GM12878 (cell line): ENCODE data around the gene GPR176. TPM values are rescaled to one million over a fixed set of nuclear protein-coding genes. Genes with fewer than 3 reads are reported as not detected.

Source experiments
- ATAC-seq: fragments of 200-7000 bp; cut with Tn5 transposase; 3 replicates; pipeline ENCODE4 v1.9.1; 2020; ENCODE audit warnings: mild to moderate bottlenecking, moderate library complexity
- BruUV-seq: library from RNA; stranded (reverse); fragments of 400-500 nt; replicated peaks from 2 replicates; lab custom pipeline; 2021; lab: Mats Ljungman, UMichigan
- CTCF ChIA-PET: fragments of 300-600 bp; sonication (Branson Sonifier 250); formaldehyde crosslinking; extraction: SDS; loops from one replicate; lab custom pipeline; 2021; ENCODE audit warnings: inconsistent platforms; lab: Yijun Ruan, JAX
- POLR2A ChIA-PET: fragments of 350-600 bp; formaldehyde crosslinking; extraction: SDS; loops from one replicate; lab custom pipeline; 2021; ENCODE audit warnings: inconsistent platforms; lab: Charles Lee
- RAD21 ChIA-PET: fragments of 300-600 bp; sonication (Branson Sonifier 250); formaldehyde crosslinking; loops from one replicate; lab custom pipeline; 2023; ENCODE audit warnings: antibody characterized with exemption; ENCODE audit not compliant: unreplicated experiment; lab: Charles Lee
- SMC1A ChIA-PET: fragments of 300-600 bp; sonication (Branson Sonifier 250); formaldehyde crosslinking; loops from one replicate; lab custom pipeline; 2023; ENCODE audit not compliant: unreplicated experiment, uncharacterized antibody; lab: Charles Lee
- DNase-seq: peaks from one replicate; pipeline ENCODE4 v3.0.0-alpha.2; 2011; ENCODE audit warnings: low read depth, low spot score
- FAIRE-seq: peaks from 3 replicates; lab custom pipeline; 2011; peaks lifted over from hg19 to GRCh38; lab: Jason Lieb, UNC
- H2AFZ ChIP-seq: 2 replicates; pipeline ENCODE4 v1.6.0; 2011; ENCODE audit warnings: low read depth, low read length, control low read depth; ENCODE audit not compliant: control insufficient read depth
- H3K27ac ChIP-seq: 2 replicates; pipeline ENCODE4 v1.5.1; 2011; ENCODE audit warnings: control low read depth; ENCODE audit not compliant: control insufficient read depth, insufficient read depth
- H3K27me3 ChIP-seq, 2 experiments: replicated peaks in 1 of 2; 2 replicates each; pipeline versions ENCODE4 v1.6.0 to v1.6.1; 2011; ENCODE audit warnings: low read length in 1 of 2; ENCODE audit not compliant: control insufficient read depth in 2 of 2, insufficient read depth in 2 of 2
- H3K36me3 ChIP-seq, 2 experiments: 2 replicates each; pipeline ENCODE4 v1.5.1; 2011; ENCODE audit warnings: low read length in 1 of 2; ENCODE audit not compliant: control insufficient read depth in 2 of 2, insufficient read depth in 2 of 2
- H3K4me1 ChIP-seq: 2 replicates; pipeline ENCODE4 v1.6.1; 2011; ENCODE audit warnings: mild to moderate bottlenecking, low read length, moderate library complexity, mixed read lengths; ENCODE audit not compliant: control insufficient read depth, insufficient read depth
- H3K4me2 ChIP-seq: 2 replicates; pipeline ENCODE4 v1.6.0; 2011; ENCODE audit warnings: control low read depth; ENCODE audit not compliant: control insufficient read depth, insufficient read depth
- H3K4me3 ChIP-seq: fragments of 200-600 bp; sonication (generic); 2 replicates; pipeline ENCODE4 v1.5.1; 2016
- H3K79me2 ChIP-seq: 2 replicates; pipeline ENCODE4 v1.6.0; 2011; ENCODE audit warnings: low read length; ENCODE audit not compliant: control insufficient read depth, insufficient read depth
- H3K9ac ChIP-seq: 2 replicates; pipeline ENCODE4 v1.8.0; 2011; ENCODE audit warnings: low read length, control low read depth, mixed read lengths; ENCODE audit not compliant: control insufficient read depth, insufficient read depth
- H3K9me3 ChIP-seq: replicated peaks from 3 replicates; pipeline ENCODE4 v1.5.1; 2011; ENCODE audit warnings: mild to moderate bottlenecking, low read length; ENCODE audit not compliant: control insufficient read depth, insufficient read depth
- H4K20me1 ChIP-seq: 2 replicates; pipeline ENCODE4 v1.6.0; 2011; ENCODE audit not compliant: control insufficient read depth, insufficient read depth
- BMI1 ChIP-seq: fragments of 450-650 bp; IDR thresholded peaks from 2 replicates; pipeline ENCODE4 v1.6.1; 2016; ENCODE audit warnings: mild to moderate bottlenecking, moderate library complexity, borderline replicate concordance
- CREM ChIP-seq: IDR thresholded peaks from 2 replicates; pipeline ENCODE4 v1.6.1; 2014; ENCODE audit warnings: antibody characterized with exemption, low read depth
- E4F1 ChIP-seq: fragments of 450-650 bp; IDR thresholded peaks from 2 replicates; pipeline ENCODE4 v1.6.1; 2018; ENCODE audit warnings: borderline replicate concordance, mild to moderate bottlenecking; ENCODE audit not compliant: partially characterized antibody
- FOXK2 ChIP-seq: fragments of 450-650 bp; IDR thresholded peaks from 2 replicates; pipeline ENCODE4 v1.6.1; 2017; ENCODE audit warnings: mild to moderate bottlenecking, moderate library complexity
- HCFC1 ChIP-seq: fragments of 150-350 bp; IDR thresholded peaks from 2 replicates; pipeline ENCODE4 v1.6.1; 2014; ENCODE audit warnings: low read length
- KLF5 ChIP-seq: fragments of 450-650 bp; IDR thresholded peaks from 2 replicates; pipeline ENCODE4 v1.6.1; 2014; ENCODE audit warnings: mild to moderate bottlenecking; ENCODE audit not compliant: partially characterized antibody
- MTA3 ChIP-seq: IDR thresholded peaks from 2 replicates; pipeline ENCODE4 v1.6.1; 2012; ENCODE audit warnings: low read length, inconsistent platforms, borderline replicate concordance
- NFYB ChIP-seq: IDR thresholded peaks from 2 replicates; pipeline ENCODE4 v1.6.1; 2011; ENCODE audit warnings: low read depth, mild to moderate bottlenecking, low read length, improper control_type of control experiment, moderate library complexity; ENCODE audit not compliant: insufficient read depth
- RAD21 ChIP-seq: IDR thresholded peaks from 2 replicates; pipeline ENCODE4 v1.6.1; 2011; ENCODE audit warnings: mild to moderate bottlenecking, low read depth, low read length, moderate library complexity; ENCODE audit not compliant: insufficient read depth
- RBBP5 ChIP-seq: fragments of 200-600 bp; sonication (generic); conservative IDR thresholded peaks from 2 replicates; pipeline ENCODE4 v1.6.1; 2016
- RUNX3 ChIP-seq: IDR thresholded peaks from 2 replicates; pipeline ENCODE4 v1.6.1; 2012; ENCODE audit warnings: low read length, inconsistent platforms
- SIX5 ChIP-seq: IDR thresholded peaks from 2 replicates; pipeline ENCODE4 v1.6.1; 2011; ENCODE audit warnings: mild to moderate bottlenecking, low read depth, low read length, moderate library complexity; ENCODE audit not compliant: severe bottlenecking
- STAT1 ChIP-seq: fragments of 450-650 bp; conservative IDR thresholded peaks from 2 replicates; pipeline ENCODE4 v1.6.1; 2014; ENCODE audit warnings: antibody characterized with exemption, mild to moderate bottlenecking
- TCF12 ChIP-seq: IDR thresholded peaks from 2 replicates; pipeline ENCODE4 v1.6.1; 2011; ENCODE audit warnings: low read depth, mild to moderate bottlenecking, low read length
- YY1 ChIP-seq: IDR thresholded peaks from 2 replicates; pipeline ENCODE4 v1.6.1; 2011; ENCODE audit warnings: low read depth, mild to moderate bottlenecking, low read length
- ZNF207 ChIP-seq: fragments of 450-650 bp; IDR thresholded peaks from 2 replicates; pipeline ENCODE4 v1.6.1; 2014; ENCODE audit warnings: antibody characterized with exemption, mild to moderate bottlenecking, borderline replicate concordance
- WGBS: methylation state at CpG from one replicate; pipeline ENCODE4 v1.1.6; 2016; ENCODE audit warnings: low lambda C conversion rate; ENCODE audit not compliant: insufficient replicate concordance, insufficient coverage; ENCODE audit errors: missing lambda C conversion rate; 5-methylcytosine and 5-hydroxymethylcytosine counted together
- in situ Hi-C: fragments of 300-500 bp; cut with MboI; formaldehyde crosslinking; loops from 9 replicates; pipeline ENCODE4 v1.14.3; 2018; ENCODE audit warnings: mixed read lengths
- intact Hi-C: fragments of 100-400 bp; cut with micrococcal nuclease; formaldehyde crosslinking; loops from one replicate; pipeline ENCODE4 v1.14.2; 2022; ENCODE audit not compliant: unreplicated experiment
- polyA plus RNA-seq, 11 experiments: library from polyadenylated mRNA; depleted of rRNA in 4 of 11; unstranded in 6 of 11; stranded (reverse) in 5 of 11; fragments of >200 nt; fragmentation: Nextera tagmentation in 4 of 11; fragmentation: Illumina TruSeq in 1 of 11; extraction: Ambion mirVana in 4 of 11; extraction: Trizol in 1 of 11; gene quantifications; 1 replicate in 1 of 11; 2 replicates in 10 of 11; pipeline versions ENCODE4 v1.2.1 to v1.2.3, GENCODE V29; 2011 to 2016; ENCODE audit warnings: inconsistent platforms in 2 of 11, missing spikeins in 2 of 11, low read depth in 1 of 11
- total RNA-seq, 4 experiments: library from RNA; depleted of rRNA in 3 of 4; stranded (reverse); fragments of >200 nt in 3 of 4; fragmentation: Illumina TruSeq in 1 of 4; extraction: Trizol in 1 of 4; gene quantifications; 2 replicates each; pipeline versions ENCODE4 v1.2.1 to v1.2.3, GENCODE V29; 2013 to 2021
- TF ChIP-seq, protein P1 (sequence below): IDR thresholded peaks from 2 replicates; pipeline ENCODE4 v1.6.1; 2012; ENCODE audit warnings: low read depth, low read length, improper control_type of control experiment
- TF ChIP-seq, protein P2 (sequence below), 3 experiments: IDR thresholded peaks in 2 of 3; conservative IDR thresholded peaks in 1 of 3; 2 replicates each; pipeline ENCODE4 v1.5.1; 2011; ENCODE audit warnings: low read depth in 3 of 3, low read length in 3 of 3, mild to moderate bottlenecking in 3 of 3, control low read depth in 2 of 3, moderate library complexity in 2 of 3, inconsistent platforms in 1 of 3, mixed read lengths in 1 of 3; ENCODE audit not compliant: control insufficient read depth in 2 of 3, insufficient read depth in 1 of 3; ENCODE audit errors: extremely low read depth in 1 of 3
- TF ChIP-seq, protein P3 (sequence below): fragments of 450-650 bp; IDR thresholded peaks from 2 replicates; pipeline ENCODE4 v1.6.1; 2016; ENCODE audit warnings: mild to moderate bottlenecking

The GPR176 gene
- total and polyA plus RNA-seq, 10 of the 15 experiments (the other 5 are each of a cell fraction or from before 2014, with no cell fraction given), result 0.02 to 0.33 (median 0.16) TPM; not detected in 4

DNA sequence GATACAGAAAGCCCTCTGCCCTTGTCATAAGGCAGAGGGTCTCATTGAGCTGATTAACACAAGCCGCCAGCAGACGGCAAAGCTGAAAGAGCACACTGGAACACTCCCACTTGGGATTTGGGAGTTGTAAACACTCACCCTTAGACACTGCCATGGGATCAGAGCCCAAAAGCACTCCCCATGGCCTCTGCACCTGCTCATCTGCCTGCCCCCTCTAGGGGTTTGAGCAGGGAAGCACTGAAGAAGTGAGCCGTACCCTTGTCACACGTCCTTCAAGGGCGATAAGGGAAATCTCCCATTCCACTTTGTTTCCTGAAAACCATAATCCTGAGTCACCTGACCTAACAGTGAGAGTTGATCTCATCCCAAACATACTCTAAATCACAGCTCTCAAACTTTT is 152.1 kb downstream of the GPR176 start (continued):
- TF ChIP-seq ZNF207 (no peak), BMI1 (no peak), RAD21 (no peak), STAT1 (no peak)

DNA sequence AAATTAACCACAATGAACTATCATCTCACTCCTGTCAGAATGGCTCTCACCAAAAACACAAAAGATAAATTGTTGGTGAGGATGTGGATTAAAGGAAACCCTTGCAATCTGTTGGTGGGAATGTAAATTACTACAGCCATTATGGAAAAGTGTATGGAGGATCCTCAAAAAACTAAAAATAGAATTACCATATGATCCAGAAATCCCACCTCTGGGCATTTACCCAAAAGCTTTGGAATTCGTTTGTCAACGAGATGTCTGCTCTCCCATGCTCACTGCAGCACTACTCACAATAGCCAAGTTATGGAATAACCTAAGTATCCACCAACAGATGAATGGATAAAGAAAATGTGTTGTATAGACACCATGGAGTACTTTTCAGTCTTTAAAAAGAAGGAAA is 159.1 kb downstream of the GPR176 start:
- DNase-seq (no peak), FAIRE-seq (no peak), ATAC-seq (no peak)
- Histone ChIP-seq H2AFZ (no peak overlapping the region), H3K27ac (no peak overlapping the region), H3K27me3 (no peaks in the 10 kb centered on the region), H3K9ac (no peak overlapping the region), H3K79me2 (no peaks in the 10 kb centered on the region), H4K20me1 (no peaks in the 10 kb centered on the region), H3K4me1 (no peaks in the 10 kb centered on the region), H3K4me2 (no peak overlapping the region), H3K9me3 (no peaks in the 10 kb centered on the region), H3K36me3 (no peaks in the 10 kb centered on the region), H3K4me3 (no peak overlapping the region)
- ChIA-PET CTCF (interaction anchor here (11.4 kb wide), 1 partner anchor 74 kb away, joined by 400 read pairs; no protein-coding TSS in a partner anchor), POLR2A (no interaction called here), SMC1A (interaction anchor here (8.5 kb wide), 1 partner anchor 71 kb away, joined by 220 read pairs; no protein-coding TSS in a partner anchor), RAD21 (no interaction called here)
- in situ Hi-C loops (no loop called here), intact Hi-C loops (no loop called here)
- no TSS peak for BruUV-seq
- WGBS, result 27% methylated on average over 2 of the region's 2 CpGs
- TF ChIP-seq NFYB (no peak), RBBP5 (no peak), SIX5 (no peak), E4F1 (no peak), FOXK2 (no peak), CREM (no peak), RUNX3 (no peak), MTA3 (no peak), KLF5 (no peak), TCF12 (no peak), YY1 (no peak), HCFC1 (no peak)
- TF ChIP-seq, protein P1, sequence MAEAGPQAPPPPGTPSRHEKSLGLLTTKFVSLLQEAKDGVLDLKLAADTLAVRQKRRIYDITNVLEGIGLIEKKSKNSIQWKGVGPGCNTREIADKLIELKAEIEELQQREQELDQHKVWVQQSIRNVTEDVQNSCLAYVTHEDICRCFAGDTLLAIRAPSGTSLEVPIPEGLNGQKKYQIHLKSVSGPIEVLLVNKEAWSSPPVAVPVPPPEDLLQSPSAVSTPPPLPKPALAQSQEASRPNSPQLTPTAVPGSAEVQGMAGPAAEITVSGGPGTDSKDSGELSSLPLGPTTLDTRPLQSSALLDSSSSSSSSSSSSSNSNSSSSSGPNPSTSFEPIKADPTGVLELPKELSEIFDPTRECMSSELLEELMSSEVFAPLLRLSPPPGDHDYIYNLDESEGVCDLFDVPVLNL, result no peak
- TF ChIP-seq, protein P2, sequence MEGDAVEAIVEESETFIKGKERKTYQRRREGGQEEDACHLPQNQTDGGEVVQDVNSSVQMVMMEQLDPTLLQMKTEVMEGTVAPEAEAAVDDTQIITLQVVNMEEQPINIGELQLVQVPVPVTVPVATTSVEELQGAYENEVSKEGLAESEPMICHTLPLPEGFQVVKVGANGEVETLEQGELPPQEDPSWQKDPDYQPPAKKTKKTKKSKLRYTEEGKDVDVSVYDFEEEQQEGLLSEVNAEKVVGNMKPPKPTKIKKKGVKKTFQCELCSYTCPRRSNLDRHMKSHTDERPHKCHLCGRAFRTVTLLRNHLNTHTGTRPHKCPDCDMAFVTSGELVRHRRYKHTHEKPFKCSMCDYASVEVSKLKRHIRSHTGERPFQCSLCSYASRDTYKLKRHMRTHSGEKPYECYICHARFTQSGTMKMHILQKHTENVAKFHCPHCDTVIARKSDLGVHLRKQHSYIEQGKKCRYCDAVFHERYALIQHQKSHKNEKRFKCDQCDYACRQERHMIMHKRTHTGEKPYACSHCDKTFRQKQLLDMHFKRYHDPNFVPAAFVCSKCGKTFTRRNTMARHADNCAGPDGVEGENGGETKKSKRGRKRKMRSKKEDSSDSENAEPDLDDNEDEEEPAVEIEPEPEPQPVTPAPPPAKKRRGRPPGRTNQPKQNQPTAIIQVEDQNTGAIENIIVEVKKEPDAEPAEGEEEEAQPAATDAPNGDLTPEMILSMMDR (IDR thresholded peaks at IDR 0.05 in 2 of 3, conservative IDR thresholded peaks at IDR 0.05 in 1 of 3; ENCODE audit: control insufficient read depth in 2 of 3, extremely low read depth in 1 of 3, insufficient read depth in 1 of 3, low read depth in 3 of 3, low read length in 3 of 3), result no peak
- TF ChIP-seq, protein P3, sequence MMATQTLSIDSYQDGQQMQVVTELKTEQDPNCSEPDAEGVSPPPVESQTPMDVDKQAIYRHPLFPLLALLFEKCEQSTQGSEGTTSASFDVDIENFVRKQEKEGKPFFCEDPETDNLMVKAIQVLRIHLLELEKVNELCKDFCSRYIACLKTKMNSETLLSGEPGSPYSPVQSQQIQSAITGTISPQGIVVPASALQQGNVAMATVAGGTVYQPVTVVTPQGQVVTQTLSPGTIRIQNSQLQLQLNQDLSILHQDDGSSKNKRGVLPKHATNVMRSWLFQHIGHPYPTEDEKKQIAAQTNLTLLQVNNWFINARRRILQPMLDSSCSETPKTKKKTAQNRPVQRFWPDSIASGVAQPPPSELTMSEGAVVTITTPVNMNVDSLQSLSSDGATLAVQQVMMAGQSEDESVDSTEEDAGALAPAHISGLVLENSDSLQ, result no peak
